ENCODE data around the gene PUS1. TPM values are rescaled to one million over a fixed set of nuclear protein-coding genes. Genes with fewer than 3 reads are reported as not detected.
A peak's percentile ranks its signal among the peaks of the same experiment; 100 is the strongest.

PUS1 gene
- total and polyA plus RNA-seq, 8 donors: 7.6 to 35.4 (median 14.7) TPM

- no peaks in the 10 kb centered on the region for H3K27me3 ChIP-seq
- WGBS, 2 donors: 85 to 94% methylated on average over 20 to 23 of the region's 23 CpGs
- H3K4me1 ChIP-seq: peaks cover 0 to 6% (median 0%) of the 10 kb centered on the region in 3 donors
- H3K27ac ChIP-seq: no peak overlapping the region
- ATAC-seq: no peak
- H3K9me3 ChIP-seq: no peaks in the 10 kb centered on the region
- FAIRE-seq: no peak
- peak in 2 of 6 donors; percentile 40 to 68 for DNase-seq
- no peak overlapping the region for H3K4me3 ChIP-seq
- no peak for TF ChIP-seq CTCF (IDR thresholded peaks at IDR 0.05)
- H3K36me3 ChIP-seq: peaks cover 0 to 93% (median 66%) of the 10 kb centered on the region in 3 donors
- intact Hi-C loops (cut with DNase I): no loop called here
Measured at GRCh38 chr12:131910302-131911027, 18.6 kb upstream of the PUS1 start.

DNA sequence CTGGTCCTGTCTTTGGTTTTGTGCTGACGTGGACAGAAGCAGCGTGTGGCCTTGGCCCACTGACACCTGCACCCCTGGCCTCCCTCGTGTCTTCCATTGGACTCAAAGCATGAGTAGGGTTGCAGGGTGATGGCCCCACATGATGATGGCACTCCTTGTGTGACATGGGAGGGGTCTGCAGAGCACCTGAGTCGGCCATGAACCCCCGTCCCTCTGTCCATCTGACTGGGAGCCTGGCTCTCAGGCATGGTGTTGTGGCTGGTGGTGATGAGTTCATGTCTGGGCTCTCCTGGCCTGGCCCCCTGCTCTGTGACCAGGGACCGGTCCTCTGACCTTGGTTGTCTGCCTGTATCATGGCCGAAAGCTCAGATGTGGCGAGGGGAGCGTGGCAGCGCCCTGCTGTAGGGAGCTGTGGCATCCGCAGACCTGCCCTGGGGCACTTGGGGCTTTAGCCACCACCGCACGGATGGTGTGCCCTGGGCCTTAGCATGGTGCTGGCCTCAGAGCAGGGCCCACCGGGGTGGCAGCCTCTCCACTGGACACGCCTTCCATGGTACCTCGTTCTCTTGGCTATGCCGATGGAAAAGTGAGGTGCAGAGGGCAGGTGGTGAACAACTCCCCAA lies 17.9 kb upstream of the PUS1 start:
- no peak overlapping the region for H3K4me3 ChIP-seq
- intact Hi-C loops (cut with DNase I): no loop called here
- 94 to 97% methylated on average over 17 of the region's 17 CpGs for WGBS, 2 donors
- H3K27ac ChIP-seq: no peak overlapping the region
- no peaks in the 10 kb centered on the region for H3K27me3 ChIP-seq
- H3K9me3 ChIP-seq: no peaks in the 10 kb centered on the region
- no peak for FAIRE-seq
- H3K4me1 ChIP-seq: peaks cover 0 to 6% (median 0%) of the 10 kb centered on the region in 3 donors
- ATAC-seq: no peak
- DNase-seq: no peak
- peaks cover 0 to 100% (median 71%) of the 10 kb centered on the region in 3 donors for H3K36me3 ChIP-seq
- TF ChIP-seq CTCF (IDR thresholded peaks at IDR 0.05): no peak

GRCh38 chr12:131911851-131912477 lies 17.1 kb upstream of the PUS1 start:
- Histone ChIP-seq H3K27me3 (no peaks in the 10 kb centered on the region), H3K4me3 (no peak overlapping the region), H3K27ac (peak overlapping the region in 2 of 4 donors; percentile 62 to 64), H3K9me3 (no peaks in the 10 kb centered on the region), H3K4me1 (peaks cover 0 to 6% (median 0%) of the 10 kb centered on the region in 3 donors), H3K36me3 (peaks cover 0 to 99% (median 73%) of the 10 kb centered on the region in 3 donors)
- no peak for TF ChIP-seq CTCF (IDR thresholded peaks at IDR 0.05)
- 82 to 90% methylated on average over 22 of the region's 22 CpGs for WGBS, 2 donors
- intact Hi-C loops (cut with DNase I): no loop called here
- FAIRE-seq: no peak
- no peak for DNase-seq
- no peak for ATAC-seq

DNA sequence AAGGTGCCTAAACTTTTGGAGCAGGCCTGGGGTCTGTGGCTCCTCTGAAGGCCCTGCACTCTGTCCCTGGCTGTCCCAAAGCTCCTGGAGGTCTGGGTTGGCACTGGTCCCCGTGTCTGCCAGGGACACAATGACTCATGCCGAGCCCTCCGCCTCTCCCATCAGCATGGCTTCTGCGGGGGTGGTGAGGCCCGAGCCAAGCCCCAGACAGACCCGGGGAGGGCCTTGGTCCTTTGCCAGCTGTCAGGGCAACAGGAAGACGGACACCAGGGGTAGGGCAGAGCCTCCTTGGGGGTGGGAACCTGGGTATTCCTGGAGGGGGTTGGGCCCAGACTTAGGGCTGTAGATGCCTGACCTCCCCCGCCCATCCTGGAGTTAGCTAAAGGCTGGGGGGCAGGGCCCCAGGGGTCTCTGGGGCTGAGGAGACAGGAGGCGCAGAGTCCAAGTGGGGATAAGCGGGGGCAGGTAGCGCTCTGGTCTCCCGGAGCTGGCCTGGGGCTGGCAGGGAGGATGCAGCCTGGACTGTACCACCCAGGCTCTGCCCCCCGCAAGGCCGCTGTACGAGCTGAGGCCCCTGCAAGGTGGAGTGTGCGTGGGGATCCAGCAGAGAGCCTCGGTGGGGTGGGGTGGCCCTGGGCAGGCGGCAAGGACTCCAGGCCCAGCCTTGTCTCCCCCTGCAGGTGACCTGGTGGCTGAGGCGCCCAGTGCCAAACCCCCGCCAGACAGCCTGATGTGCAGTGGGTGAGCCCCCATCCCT lies 16.4 kb upstream of the PUS1 start:
- Histone ChIP-seq H3K36me3 (peaks cover 0 to 95% (median 72%) of the 10 kb centered on the region in 3 donors), H3K4me1 (peaks cover 0 to 6% (median 0%) of the 10 kb centered on the region in 3 donors), H3K27ac (peak overlapping the region in 2 of 4 donors; percentile 62 to 64), H3K4me3 (no peak overlapping the region), H3K9me3 (no peaks in the 10 kb centered on the region), H3K27me3 (no peaks in the 10 kb centered on the region)
- ATAC-seq: peak; percentile 25 to 77 (median 57)
- FAIRE-seq: no peak
- DNase-seq: peak; percentile 63 to 90 (median 80)
- TF ChIP-seq CTCF (IDR thresholded peaks at IDR 0.05): no peak
- intact Hi-C loops (cut with DNase I): no loop called here
- 73% methylated on average over 20 of the region's 20 CpGs for WGBS, 2 donors
